ENCODE measurements around the gene CSH1.
A peak's percentile ranks its signal among the peaks of the same experiment; 100 is the strongest.
"Not testable (repeated sequence)": the region's sequence is repeated elsewhere in the genome, so short reads cannot be mapped to it uniquely, and the experiment has no call there.

CSH1 gene

DNA sequence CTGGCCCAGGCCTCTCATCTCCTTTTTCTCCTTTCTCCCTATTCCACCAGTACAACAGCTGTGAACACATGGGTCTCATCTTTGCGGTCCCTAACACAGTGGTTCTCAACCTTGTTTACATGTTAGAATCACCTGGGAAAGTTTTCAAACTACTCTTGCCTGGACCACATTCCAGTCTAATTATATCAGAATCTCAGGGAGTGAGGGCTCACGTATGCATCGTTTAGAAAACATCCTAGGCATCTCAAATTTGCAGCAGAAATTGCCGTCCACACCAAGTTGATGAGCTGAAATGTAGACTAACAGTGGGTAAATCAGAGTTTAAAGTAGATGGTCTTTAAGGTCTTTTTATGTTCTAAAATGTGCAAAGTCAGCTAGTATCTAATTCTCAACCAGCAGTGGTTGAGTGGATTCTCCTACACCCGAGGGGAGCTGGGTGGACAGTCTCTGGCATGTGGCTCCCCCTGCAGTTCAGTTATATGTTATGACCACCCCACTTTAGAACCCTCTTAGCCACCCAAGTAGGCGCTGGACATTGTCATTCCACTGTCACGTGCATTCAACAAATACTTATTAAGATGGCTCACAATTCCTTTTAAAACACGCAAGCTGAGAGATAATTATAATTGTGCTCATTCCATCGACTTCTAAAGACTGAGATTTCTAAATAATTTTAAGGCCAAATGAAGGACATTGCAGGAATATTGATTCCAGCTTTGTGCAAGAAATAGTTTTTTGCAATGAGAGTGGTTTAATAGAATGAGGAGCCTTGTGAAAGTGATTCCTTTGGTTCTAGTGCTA, 26.7 kb downstream of the CSH1 start:
- TF ChIP-seq, protein P1, sequence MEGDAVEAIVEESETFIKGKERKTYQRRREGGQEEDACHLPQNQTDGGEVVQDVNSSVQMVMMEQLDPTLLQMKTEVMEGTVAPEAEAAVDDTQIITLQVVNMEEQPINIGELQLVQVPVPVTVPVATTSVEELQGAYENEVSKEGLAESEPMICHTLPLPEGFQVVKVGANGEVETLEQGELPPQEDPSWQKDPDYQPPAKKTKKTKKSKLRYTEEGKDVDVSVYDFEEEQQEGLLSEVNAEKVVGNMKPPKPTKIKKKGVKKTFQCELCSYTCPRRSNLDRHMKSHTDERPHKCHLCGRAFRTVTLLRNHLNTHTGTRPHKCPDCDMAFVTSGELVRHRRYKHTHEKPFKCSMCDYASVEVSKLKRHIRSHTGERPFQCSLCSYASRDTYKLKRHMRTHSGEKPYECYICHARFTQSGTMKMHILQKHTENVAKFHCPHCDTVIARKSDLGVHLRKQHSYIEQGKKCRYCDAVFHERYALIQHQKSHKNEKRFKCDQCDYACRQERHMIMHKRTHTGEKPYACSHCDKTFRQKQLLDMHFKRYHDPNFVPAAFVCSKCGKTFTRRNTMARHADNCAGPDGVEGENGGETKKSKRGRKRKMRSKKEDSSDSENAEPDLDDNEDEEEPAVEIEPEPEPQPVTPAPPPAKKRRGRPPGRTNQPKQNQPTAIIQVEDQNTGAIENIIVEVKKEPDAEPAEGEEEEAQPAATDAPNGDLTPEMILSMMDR (IDR thresholded peaks at IDR 0.05; ENCODE audit: low read depth, low read length), result peak; percentile 33
- DNase-seq (ENCODE audit: low read depth); H3K4me3 ChIP-seq (ENCODE audit: low read depth, low read length): not testable (repeated sequence)

DNA sequence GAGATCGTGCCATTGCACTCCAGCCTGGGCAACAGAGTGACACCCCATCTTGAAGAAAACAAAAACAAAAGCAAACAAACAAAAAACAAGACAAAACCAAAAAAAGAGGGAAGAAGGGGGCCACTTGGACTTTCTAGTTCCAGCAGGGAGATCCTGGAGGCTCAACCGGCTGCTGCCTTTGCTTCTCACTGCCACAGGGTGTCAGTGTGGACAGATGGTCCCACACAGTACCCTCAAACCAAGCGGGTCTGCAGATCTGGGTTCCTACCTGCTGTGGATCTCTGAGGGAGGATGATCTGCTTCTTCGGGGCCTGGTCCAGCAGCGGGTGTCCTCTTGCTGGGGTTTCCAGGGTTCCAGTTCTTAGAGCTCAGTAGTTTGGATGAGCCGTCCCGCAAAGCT, 29.7 kb downstream of the CSH1 start:
- H3K4me3 ChIP-seq (ENCODE audit: low read depth, low read length); DNase-seq (ENCODE audit: low read depth): not testable (repeated sequence)

DNA sequence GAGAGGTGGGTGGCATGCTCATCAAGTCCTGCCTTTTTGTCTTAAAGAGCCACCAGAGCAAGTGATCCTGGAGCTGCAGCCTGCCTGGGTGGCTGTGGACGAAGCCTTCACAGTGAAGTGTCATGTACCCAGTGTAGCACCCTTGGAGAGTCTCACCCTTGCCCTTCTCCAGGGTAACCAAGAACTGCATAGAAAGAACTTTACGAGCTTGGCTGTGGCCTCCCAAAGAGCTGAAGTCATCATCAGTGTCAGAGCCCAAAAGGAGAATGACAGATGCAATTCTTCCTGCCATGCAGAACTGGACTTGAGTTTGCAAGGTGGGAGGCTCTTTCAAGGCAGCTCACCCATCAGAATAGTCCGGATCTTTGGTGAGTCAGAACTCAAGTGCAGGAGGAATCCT, 37.1 kb downstream of the CSH1 start:
- TF ChIP-seq, protein P2, sequence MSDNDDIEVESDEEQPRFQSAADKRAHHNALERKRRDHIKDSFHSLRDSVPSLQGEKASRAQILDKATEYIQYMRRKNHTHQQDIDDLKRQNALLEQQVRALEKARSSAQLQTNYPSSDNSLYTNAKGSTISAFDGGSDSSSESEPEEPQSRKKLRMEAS (IDR thresholded peaks at IDR 0.05; ENCODE audit: low read depth, low read length), result no peak
- no peak for TF ChIP-seq MYC (IDR thresholded peaks at IDR 0.05; ENCODE audit: low read depth, low read length)
- TF ChIP-seq POLR2A (IDR thresholded peaks at IDR 0.05; ENCODE audit: extremely low read depth, insufficient read length), result no peak
- TF ChIP-seq, protein P1 (IDR thresholded peaks at IDR 0.05; ENCODE audit: low read depth, low read length), result no peak
- no peak for DNase-seq (ENCODE audit: low read depth)
- H3K4me3 ChIP-seq (ENCODE audit: low read depth, low read length), result no peak overlapping the region

DNA sequence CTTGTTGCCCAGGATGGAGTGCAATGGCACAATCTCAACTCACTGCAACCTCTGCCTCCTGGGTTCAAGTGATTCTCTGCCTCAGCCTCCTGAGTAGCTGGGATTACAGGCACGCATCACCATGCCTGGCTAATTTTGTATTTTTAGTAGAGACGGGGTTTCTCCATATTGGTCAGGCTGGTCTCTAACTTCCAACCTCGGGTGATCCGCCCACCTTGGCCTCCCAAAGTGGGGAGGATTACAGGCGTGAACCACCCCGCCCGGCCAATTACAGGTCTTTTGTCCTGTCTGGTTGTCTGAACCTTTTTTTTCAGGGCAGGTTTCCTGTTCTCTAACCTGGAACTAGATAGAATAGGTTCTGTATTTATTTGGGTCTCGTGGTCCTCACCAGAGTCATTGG, 39.9 kb downstream of the CSH1 start:
- H3K4me3 ChIP-seq (ENCODE audit: low read depth, low read length); DNase-seq (ENCODE audit: low read depth): not testable (repeated sequence)

DNA sequence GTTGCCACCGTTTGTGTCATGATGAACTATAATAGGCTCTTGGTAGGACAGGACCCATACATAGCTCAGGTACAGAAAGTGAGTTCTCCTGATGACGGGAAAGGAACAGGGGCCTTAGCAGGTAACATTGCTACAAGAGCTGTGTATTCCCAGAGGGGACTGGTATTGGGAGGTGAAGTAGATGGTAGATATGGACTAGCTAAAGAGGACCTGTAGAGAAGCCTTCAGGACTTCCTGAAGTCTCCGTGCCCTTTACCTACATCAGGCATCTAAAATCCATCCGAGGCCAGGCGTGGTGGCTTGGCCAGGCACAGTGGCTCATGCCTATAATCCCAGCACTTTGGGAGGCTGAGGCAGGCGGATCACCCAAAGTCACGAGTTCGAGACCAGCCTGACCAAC, 41.2 kb downstream of the CSH1 start:
- no peak for DNase-seq (ENCODE audit: low read depth)
- no peak overlapping the region for H3K4me3 ChIP-seq (ENCODE audit: low read depth, low read length)
- no peak for TF ChIP-seq MYC (IDR thresholded peaks at IDR 0.05; ENCODE audit: low read depth, low read length)
- no peak for TF ChIP-seq POLR2A (IDR thresholded peaks at IDR 0.05; ENCODE audit: extremely low read depth, insufficient read length)
- TF ChIP-seq, protein P1 (IDR thresholded peaks at IDR 0.05; ENCODE audit: low read depth, low read length), result no peak
- TF ChIP-seq, protein P2 (IDR thresholded peaks at IDR 0.05; ENCODE audit: low read depth, low read length), result no peak

DNA sequence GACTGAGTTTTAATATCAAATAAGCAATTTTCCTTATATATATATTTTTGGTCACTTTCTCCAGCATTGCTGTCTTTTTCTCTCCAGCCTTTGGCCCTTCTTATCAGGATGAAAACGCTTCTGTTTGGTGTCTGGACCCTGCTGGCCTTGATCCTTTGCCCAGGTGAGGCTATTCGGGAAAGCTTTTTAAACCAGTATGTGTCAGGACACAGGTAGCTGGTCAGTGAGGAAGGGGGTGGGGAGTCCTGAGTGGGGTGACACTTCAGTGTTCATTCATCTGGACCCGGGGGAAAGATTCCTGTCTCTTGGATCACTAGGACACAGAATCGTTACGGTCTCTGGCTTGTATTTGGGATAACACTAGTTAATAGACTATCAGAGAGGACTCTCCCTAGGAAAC, 41.7 kb downstream of the CSH1 start:
- DNase-seq (ENCODE audit: low read depth), result no peak
- TF ChIP-seq POLR2A (IDR thresholded peaks at IDR 0.05; ENCODE audit: extremely low read depth, insufficient read length), result no peak
- TF ChIP-seq, protein P2 (IDR thresholded peaks at IDR 0.05; ENCODE audit: low read depth, low read length), result no peak
- TF ChIP-seq, protein P1 (IDR thresholded peaks at IDR 0.05; ENCODE audit: low read depth, low read length), result no peak
- TF ChIP-seq MYC (IDR thresholded peaks at IDR 0.05; ENCODE audit: low read depth, low read length), result no peak
- H3K4me3 ChIP-seq (ENCODE audit: low read depth, low read length), result no peak overlapping the region

DNA sequence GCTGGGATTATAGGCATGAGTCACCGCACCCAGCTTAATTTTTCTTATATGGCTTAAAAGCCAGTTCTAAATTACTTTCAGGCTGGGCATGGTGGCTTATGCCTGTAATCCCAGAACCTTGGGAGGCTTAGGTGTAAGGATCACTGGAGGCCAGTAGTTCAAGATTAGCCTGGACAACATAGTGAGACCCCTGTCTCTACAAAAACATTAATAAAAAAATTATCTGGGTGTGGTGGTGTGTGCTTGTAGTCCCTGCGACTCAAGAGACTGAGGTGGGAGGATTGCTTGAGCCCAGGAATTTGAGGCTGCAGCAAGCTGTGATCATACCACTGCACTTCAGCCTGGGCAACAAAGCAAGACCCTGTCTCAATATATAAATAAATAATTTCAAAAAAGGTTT, 43.1 kb downstream of the CSH1 start:
- no peak for TF ChIP-seq POLR2A (IDR thresholded peaks at IDR 0.05; ENCODE audit: extremely low read depth, insufficient read length)
- TF ChIP-seq, protein P1 (IDR thresholded peaks at IDR 0.05; ENCODE audit: low read depth, low read length), result no peak
- no peak for TF ChIP-seq MYC (IDR thresholded peaks at IDR 0.05; ENCODE audit: low read depth, low read length)
- TF ChIP-seq, protein P2 (IDR thresholded peaks at IDR 0.05; ENCODE audit: low read depth, low read length), result no peak
- H3K4me3 ChIP-seq (ENCODE audit: low read depth, low read length), result no peak overlapping the region
- DNase-seq (ENCODE audit: low read depth), result no peak

Measured in NB4 (cell line).